GM18951 (cell line): ENCODE measurements around the gene CLCN3.
A peak's percentile ranks its signal among the peaks of the same experiment; 100 is the strongest.
"Not testable (repeated sequence)": the region's sequence is repeated elsewhere in the genome, so short reads cannot be mapped to it uniquely, and the experiment has no call there.

Experiments
- POLR2A ChIP-seq: IDR thresholded peaks from 4 replicates; pipeline ENCODE4 v1.6.1; 2011; ENCODE audit warnings: mild to moderate bottlenecking; ENCODE audit not compliant: insufficient read length, insufficient read depth; ENCODE audit errors: extremely low read depth
- in situ Hi-C: fragments of 300-500 bp; cut with MboI; formaldehyde crosslinking; loops from one replicate; pipeline ENCODE4 v1.12.0; 2022; ENCODE audit warnings: low sequenced_read_pairs, mixed read lengths, inconsistent platforms; ENCODE audit not compliant: unreplicated experiment

Gene CLCN3

DNA sequence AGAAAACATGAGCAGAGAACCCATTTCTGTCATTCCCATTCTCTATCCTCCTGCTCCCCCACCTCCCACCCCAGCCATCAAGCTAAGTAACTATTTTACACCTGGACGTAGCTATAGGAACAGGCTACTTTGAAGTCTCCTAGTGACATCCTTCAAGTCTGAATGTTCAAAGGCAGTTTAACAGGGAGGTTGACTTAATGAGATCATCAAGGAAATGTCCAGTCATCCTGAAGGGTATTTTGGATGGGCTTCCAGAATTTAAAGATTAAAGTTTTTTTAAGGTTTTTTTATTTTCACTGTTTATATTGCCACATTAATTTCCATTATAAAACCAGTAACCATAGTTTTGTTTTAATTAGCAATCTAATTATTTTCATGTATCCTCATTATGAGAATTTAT lies 96.3 kb downstream of the CLCN3 start:
- in situ Hi-C loops: no loop called here
- no peak for TF ChIP-seq POLR2A

DNA sequence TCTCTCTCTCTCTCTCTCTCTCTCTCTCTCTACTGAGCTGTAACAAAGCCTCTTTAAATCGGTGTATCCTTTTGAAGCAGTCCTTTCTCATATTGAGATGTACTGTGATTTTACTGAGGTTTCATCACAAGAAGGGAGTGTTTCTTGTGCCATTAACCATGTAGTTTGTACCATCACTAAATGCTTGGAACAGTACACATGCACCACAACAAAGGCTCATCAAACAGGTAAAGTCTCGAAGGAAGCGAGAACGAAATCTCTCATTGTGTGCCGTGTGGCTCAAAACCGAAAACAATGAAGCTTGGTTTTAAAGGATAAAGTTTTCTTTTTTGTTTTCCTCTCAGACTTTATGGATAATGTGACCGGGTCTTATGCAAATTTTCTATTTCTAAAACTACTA lies 100.2 kb downstream of the CLCN3 start:
- in situ Hi-C loops: no loop called here
- no peak for TF ChIP-seq POLR2A

GRCh38 chr4:169723207-169723965 lies 103.0 kb downstream of the CLCN3 start:
- in situ Hi-C loops: no loop called here
- no peak for TF ChIP-seq POLR2A

- no peak for TF ChIP-seq POLR2A
- in situ Hi-C loops: no loop called here
Observed at GRCh38 chr4:169724260-169724659, 103.9 kb downstream of the CLCN3 start.

DNA sequence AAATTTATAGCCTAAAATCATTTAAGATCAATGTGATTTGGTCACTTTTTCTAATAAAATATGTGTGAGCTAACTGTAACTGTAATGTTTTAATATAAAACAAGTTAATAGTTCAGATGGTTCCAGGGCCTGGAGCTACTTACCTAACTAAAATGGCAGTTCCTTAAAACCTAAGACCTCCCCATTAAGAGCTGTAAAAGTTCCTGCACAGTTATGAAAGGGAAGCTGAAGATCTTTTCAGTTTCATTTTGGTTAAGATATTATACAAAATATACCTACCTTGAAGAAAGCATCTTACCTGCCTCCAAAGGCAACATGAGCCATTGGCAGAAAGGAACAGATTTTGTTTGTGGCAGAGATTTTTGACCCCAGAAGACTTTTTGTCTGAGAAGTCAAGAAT lies 107.2 kb downstream of the CLCN3 start:
- no peak for TF ChIP-seq POLR2A
- in situ Hi-C loops: no loop called here

- TF ChIP-seq POLR2A: no peak
- in situ Hi-C loops: no loop called here
Observed at GRCh38 chr4:169730564-169730963, 110.2 kb downstream of the CLCN3 start.

GRCh38 chr4:169738604-169739003 lies 118.2 kb downstream of the CLCN3 start:
- in situ Hi-C loops: not testable (repeated sequence)

GRCh38 chr4:169741569-169741968 lies 121.2 kb downstream of the CLCN3 start:
- TF ChIP-seq POLR2A: no peak
- in situ Hi-C loops: no loop called here

- in situ Hi-C loops: no loop called here
- no peak for TF ChIP-seq POLR2A
Observed at GRCh38 chr4:169744601-169745000, 124.2 kb downstream of the CLCN3 start.

- no peak for TF ChIP-seq POLR2A
- in situ Hi-C loops: no loop called here
Observed at GRCh38 chr4:169745291-169745690, 124.9 kb downstream of the CLCN3 start.

DNA sequence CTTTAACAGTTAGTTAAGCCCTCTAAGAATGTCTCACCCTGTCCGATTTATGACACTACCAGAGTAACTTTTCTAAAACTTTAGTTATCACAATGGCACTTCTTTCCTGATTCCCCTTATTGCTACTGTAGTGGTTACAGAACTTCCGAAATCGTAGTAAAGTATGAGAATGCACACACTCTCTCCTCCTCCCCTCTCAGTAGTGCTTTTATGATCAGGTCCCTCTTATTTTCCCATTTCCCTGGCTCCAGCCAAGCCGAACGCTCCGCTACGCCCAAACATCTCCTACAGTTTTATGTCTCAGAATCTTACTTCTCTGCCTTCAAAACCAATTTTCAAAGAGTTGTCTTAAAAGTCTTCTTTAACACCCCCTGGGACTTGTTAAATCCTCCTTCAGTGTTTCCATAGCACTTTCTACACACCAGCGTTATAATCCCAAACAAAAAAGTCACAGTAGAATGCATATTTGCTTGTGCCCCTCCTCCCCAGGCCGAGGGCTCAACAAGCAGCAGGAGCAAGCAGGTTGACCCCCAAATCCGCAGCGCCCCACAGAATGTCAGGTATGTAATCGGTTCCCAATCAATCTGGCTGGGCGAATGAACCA lies 136.7 kb downstream of the CLCN3 start:
- no peak for TF ChIP-seq POLR2A
- in situ Hi-C loops: no loop called here

- in situ Hi-C loops: no loop called here
Observed at GRCh38 chr4:169757575-169758184, 137.3 kb downstream of the CLCN3 start, which contains the start of gene HPF1. Gene HPF1, minus strand, starts transcription at chr4:169757944. Its CDS starts 67 bp downstream, at chr4:169757877.

GRCh38 chr4:169758401-169758962 lies 138.1 kb downstream of the CLCN3 start:
- in situ Hi-C loops: no loop called here
- no peak for TF ChIP-seq POLR2A

More at GRCh38 chr4:169757575-169758184, 137.3 kb downstream of the CLCN3 start, which contains the start of gene HPF1:
- peak; percentile 71 for TF ChIP-seq POLR2A
